ENCODE measurements around the gene RNF208. TPM values are rescaled to one million over a fixed set of nuclear protein-coding genes. Genes with fewer than 3 reads are reported as not detected.
A peak's percentile ranks its signal among the peaks of the same experiment; 100 is the strongest.

The RNF208 gene
- total and polyA plus RNA-seq, 2 donors (not counting 3 experiments of a cell fraction or from before 2014, with no cell fraction given) = 1.3 to 4.8 TPM

DNA sequence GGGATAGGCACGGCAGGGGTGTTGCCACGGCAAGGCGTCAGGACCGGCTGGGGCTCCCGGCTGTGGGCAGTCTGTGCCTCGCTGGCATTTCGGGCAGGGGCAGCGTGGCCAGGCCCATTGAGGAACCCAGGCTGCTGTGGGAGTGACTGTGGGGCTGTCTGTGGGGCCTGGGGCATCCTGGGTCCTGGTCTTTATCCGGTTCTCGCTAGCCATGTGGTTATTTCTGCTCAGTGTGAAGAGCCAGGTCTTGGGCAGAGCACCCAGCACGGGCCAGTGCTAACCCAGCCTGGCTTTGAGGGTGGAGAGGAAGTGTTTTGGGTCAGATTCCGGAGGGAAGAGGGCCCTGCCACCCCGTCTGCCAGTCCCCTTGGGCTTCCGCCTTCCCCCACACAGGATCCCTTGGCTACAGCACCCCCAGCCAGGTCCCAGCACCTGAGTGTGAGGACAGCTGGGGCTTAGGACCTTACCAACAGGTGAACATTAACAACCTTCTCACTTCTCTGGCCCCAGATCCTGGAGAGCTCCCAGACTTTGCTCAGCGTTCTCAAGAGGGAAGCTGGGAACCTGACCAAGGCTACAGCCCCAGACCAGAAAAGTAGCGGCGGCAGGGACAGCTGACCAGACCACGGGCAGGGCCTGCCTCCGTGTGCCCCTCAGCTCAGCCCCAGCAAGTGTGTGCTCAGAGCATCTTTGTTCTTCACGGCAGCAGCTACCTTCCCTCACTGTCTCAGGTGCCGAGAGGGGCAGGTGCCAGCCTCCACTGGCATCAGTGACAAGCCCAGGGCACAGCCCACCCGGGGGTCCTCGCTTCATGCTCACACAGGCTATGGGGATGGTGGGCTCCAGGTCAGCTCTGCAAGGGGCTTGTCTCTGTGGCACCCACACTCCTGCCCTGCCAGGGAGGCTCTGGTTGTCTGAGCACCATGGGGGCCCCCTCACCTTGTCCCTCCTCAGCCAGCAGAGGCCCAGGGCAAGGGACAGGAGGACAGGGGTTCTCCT is 32.4 kb downstream of the RNF208 start:
- ChIA-PET CTCF (interaction anchor here (0.9 to 3.1 kb wide), 21 partner anchors 9 to 160 kb away, joined by 3 to 30 read pairs (median 4); partner anchors contain the start of genes GRIN1, MAN1B1, NDOR1 and RNF208), POLR2A (interaction anchor here (0.7 to 1.8 kb wide), 5 partner anchors 9 to 74 kb away, joined by 3 to 7 read pairs (median 4); partner anchors contain the start of genes NDOR1, TMEM203 and TPRN)
- TF ChIP-seq, protein P1, sequence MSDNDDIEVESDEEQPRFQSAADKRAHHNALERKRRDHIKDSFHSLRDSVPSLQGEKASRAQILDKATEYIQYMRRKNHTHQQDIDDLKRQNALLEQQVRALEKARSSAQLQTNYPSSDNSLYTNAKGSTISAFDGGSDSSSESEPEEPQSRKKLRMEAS (IDR thresholded peaks at IDR 0.05; ENCODE audit: insufficient read depth, insufficient read length) = no peak
- TF ChIP-seq EZH2 (IDR thresholded peaks at IDR 0.05; ENCODE audit: borderline replicate concordance, low read depth, low read length, severe bottlenecking) (no peak), GATA2 (IDR thresholded peaks at IDR 0.05; ENCODE audit: insufficient read depth, insufficient read length, low read depth, low read length) (no peak), JUN (IDR thresholded peaks at IDR 0.05; ENCODE audit: borderline replicate concordance, insufficient read depth, insufficient read length, low read depth) (no peak)
- TF ChIP-seq, protein P2, sequence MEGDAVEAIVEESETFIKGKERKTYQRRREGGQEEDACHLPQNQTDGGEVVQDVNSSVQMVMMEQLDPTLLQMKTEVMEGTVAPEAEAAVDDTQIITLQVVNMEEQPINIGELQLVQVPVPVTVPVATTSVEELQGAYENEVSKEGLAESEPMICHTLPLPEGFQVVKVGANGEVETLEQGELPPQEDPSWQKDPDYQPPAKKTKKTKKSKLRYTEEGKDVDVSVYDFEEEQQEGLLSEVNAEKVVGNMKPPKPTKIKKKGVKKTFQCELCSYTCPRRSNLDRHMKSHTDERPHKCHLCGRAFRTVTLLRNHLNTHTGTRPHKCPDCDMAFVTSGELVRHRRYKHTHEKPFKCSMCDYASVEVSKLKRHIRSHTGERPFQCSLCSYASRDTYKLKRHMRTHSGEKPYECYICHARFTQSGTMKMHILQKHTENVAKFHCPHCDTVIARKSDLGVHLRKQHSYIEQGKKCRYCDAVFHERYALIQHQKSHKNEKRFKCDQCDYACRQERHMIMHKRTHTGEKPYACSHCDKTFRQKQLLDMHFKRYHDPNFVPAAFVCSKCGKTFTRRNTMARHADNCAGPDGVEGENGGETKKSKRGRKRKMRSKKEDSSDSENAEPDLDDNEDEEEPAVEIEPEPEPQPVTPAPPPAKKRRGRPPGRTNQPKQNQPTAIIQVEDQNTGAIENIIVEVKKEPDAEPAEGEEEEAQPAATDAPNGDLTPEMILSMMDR (IDR thresholded peaks at IDR 0.05; ENCODE audit: extremely low read depth in 1 of 2, insufficient read depth in 1 of 2, low read depth in 1 of 2, low read length in 2 of 2) = no peak
- Histone ChIP-seq H3K9me3 (replicated peaks; ENCODE audit: control insufficient read depth, insufficient read depth, low read length) (no peaks in the 10 kb centered on the region), H3K4me1 (ENCODE audit: control insufficient read depth, extremely low read depth, insufficient read depth, low read length) (peaks cover 17% of the 10 kb centered on the region), H3K27ac (ENCODE audit: insufficient read depth, low read depth, low read length) (peak overlapping the region; percentile 3), H4K20me1 (replicated peaks; ENCODE audit: control insufficient read depth, extremely low read depth, insufficient read depth, low read length) (no peaks in the 10 kb centered on the region), H3K4me3 (replicated peaks in 1 of 3; ENCODE audit: insufficient read depth in 1 of 3, low read depth in 1 of 3, low read length in 3 of 3) (peak overlapping the region; percentile 14 to 86 (median 39)), H3K27me3 (ENCODE audit: control insufficient read depth in 2 of 2, insufficient read depth in 2 of 2, low read length in 2 of 2) (no peaks in the 10 kb centered on the region), H2AFZ (ENCODE audit: low read depth, low read length) (no peak overlapping the region), H3K4me2 (ENCODE audit: insufficient read depth, low read length) (peak overlapping the region; percentile 35), H3K9me1 (replicated peaks; ENCODE audit: control insufficient read depth, extremely low read depth, insufficient read depth, low read length) (no peaks in the 10 kb centered on the region), H3K9ac (replicated peaks; ENCODE audit: extremely low read depth, insufficient read depth, low read length) (peak overlapping the region; percentile 31), H3K79me2 (ENCODE audit: control insufficient read depth, insufficient read depth, low read length) (peaks cover 33% of the 10 kb centered on the region), H3K36me3 (ENCODE audit: control insufficient read depth in 2 of 2, extremely low read depth in 1 of 2, insufficient read depth in 2 of 2, low read length in 2 of 2) (peaks cover 0 to 25% of the 10 kb centered on the region in 2 experiments)
- dilution Hi-C loops (cut with MboI; ENCODE audit: extremely low pct_ligation_motif_present, low sequenced_read_pairs) (no loop called here), intact Hi-C loops (cut with micrococcal nuclease) (loop anchor here (1.0 to 2.0 kb wide), 3 partner anchors 11 to 34 kb away; partner anchors contain the start of genes NDOR1, TMEM203 and TPRN)
- DNase-seq (ENCODE audit: low read depth, low spot score) (no peak), FAIRE-seq (no peak)
- BruUV-seq (replicated peaks) = TSS peak; percentile 70

Measured in endothelial cell of umbilical vein (primary cell).